GM21528 (cell line): ENCODE measurements around the gene GPR3.
"Not testable (repeated sequence)": the region's sequence is repeated elsewhere in the genome, so short reads cannot be mapped to it uniquely, and the experiment has no call there.

Experiments
- ATAC-seq: cut with Tn5 transposase; IDR thresholded peaks from one replicate; pipeline ENCODE4 v1.9.1; 2021; ENCODE audit warnings: mild to moderate bottlenecking, moderate library complexity; ENCODE audit not compliant: unreplicated experiment, low FRiP score

GPR3 gene

GRCh38 chr1:27377760-27378495, 14.5 kb upstream of the GPR3 start:
- no peak for ATAC-seq

- ATAC-seq, result no peak
These were observed 12.8 kb upstream of the GPR3 start for GRCh38 chr1:27379564-27380122.

GRCh38 chr1:27380224-27380623, 12.2 kb upstream of the GPR3 start:
- ATAC-seq, result no peak

GRCh38 chr1:27380766-27381733, 11.4 kb upstream of the GPR3 start:
- ATAC-seq, result no peak

- no peak for ATAC-seq
These were observed 10.3 kb upstream of the GPR3 start for GRCh38 chr1:27381969-27382762.

- no peak for ATAC-seq
These were observed 9.3 kb upstream of the GPR3 start, which contains the start of gene CD164L2 for GRCh38 chr1:27383039-27383605. TSS of gene CD164L2 (minus strand) at chr1:27383333. CDS start at chr1:27383239, 94 bp downstream.

GRCh38 chr1:27383661-27384060, 8.8 kb upstream of the GPR3 start:
- no peak for ATAC-seq

GRCh38 chr1:27384797-27385196, 7.6 kb upstream of the GPR3 start:
- not testable (repeated sequence) for ATAC-seq

GRCh38 chr1:27388337-27389005, 4.0 kb upstream of the GPR3 start:
- ATAC-seq, result no peak

- ATAC-seq, result no peak
These were observed 819 bp upstream of the GPR3 start for GRCh38 chr1:27391511-27392095.

GRCh38 chr1:27392778-27393635, 585 bp downstream of the GPR3 start:
- no peak for ATAC-seq

- no peak for ATAC-seq
These were observed 1.3 kb downstream of the GPR3 start for GRCh38 chr1:27393641-27394281.

GRCh38 chr1:27394282-27394658, 1.8 kb downstream of the GPR3 start:
- no peak for ATAC-seq

- ATAC-seq, result no peak
These were observed 2.5 kb downstream of the GPR3 start for GRCh38 chr1:27394925-27395324.

- no peak for ATAC-seq
These were observed 3.2 kb downstream of the GPR3 start for GRCh38 chr1:27395441-27396195.

- no peak for ATAC-seq
These were observed 4.7 kb downstream of the GPR3 start for GRCh38 chr1:27397110-27397509.

GRCh38 chr1:27397749-27398148, 5.3 kb downstream of the GPR3 start:
- ATAC-seq, result no peak
